ENCODE data around the gene LRMDA. TPM values are rescaled to one million over a fixed set of nuclear protein-coding genes. Genes with fewer than 3 reads are reported as not detected.
A peak's percentile ranks its signal among the peaks of the same experiment; 100 is the strongest.

LRMDA gene
- total RNA-seq, 2 donors from 2014 or later, result 9.6 to 12.6 TPM

DNA sequence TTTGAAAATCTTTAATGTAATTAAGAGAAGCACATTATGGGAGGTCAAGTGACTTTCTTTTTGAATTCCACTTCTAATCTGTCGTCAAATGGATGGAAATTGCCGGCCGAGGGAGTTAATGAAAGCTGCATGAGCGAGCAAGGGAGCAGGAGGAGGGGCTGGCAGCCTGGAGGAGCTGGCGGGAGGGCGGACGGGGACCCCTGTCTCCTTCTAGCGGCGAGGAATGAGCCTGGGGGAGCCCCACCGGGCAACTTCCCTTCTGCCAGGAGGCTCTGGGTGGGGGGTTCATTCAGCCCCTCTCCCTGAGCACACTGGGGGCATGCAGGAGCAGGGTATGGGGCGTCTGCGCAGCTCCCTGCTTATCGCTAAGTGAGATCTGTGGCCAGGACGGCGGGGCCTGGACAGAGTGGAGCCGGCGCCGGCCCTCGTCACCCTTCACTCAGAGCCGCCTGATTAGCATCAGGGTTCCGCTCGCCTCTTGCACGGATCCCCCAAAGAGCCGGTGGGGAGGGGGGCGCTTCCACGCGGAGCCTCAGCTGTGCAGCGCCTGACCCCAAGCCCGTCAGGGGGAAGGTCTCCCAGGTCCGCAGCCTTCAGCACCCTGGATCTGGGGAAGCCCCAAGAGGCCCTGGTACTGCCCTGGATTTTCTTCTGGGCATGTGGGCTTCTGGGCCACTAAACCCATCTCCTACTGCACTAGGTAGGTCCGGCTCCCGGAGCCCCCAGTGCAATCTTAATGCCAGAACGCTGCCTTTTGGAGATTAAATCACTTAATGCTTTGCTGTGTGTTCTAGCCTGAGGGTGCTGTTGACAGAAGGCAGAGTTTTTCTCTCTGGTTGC, 680.8 kb downstream of the LRMDA start:
- H3K27ac ChIP-seq, result no peak overlapping the region
- H3K9me3 ChIP-seq, result no peaks in the 10 kb centered on the region
- intact Hi-C loops (cut with DNase I), result no loop called here
- 55% methylated on average over 33 of the region's 33 CpGs for WGBS
- no peaks in the 10 kb centered on the region for H3K4me1 ChIP-seq (replicated peaks)
- TF ChIP-seq POLR2A (IDR thresholded peaks at IDR 0.05), result no peak
- no peak for DNase-seq (ENCODE audit: low spot score)
- no peak overlapping the region for H3K4me3 ChIP-seq
- no peaks in the 10 kb centered on the region for H3K27me3 ChIP-seq (replicated peaks; ENCODE audit: insufficient read depth)
- no peaks in the 10 kb centered on the region for H3K36me3 ChIP-seq

- Histone ChIP-seq H3K4me1 (replicated peaks) (no peaks in the 10 kb centered on the region), H3K4me3 (no peak overlapping the region), H3K36me3 (no peaks in the 10 kb centered on the region), H3K27me3 (replicated peaks; ENCODE audit: insufficient read depth) (no peaks in the 10 kb centered on the region), H3K27ac (no peak overlapping the region), H3K9me3 (no peaks in the 10 kb centered on the region)
- TF ChIP-seq POLR2AphosphoS5 (IDR thresholded peaks at IDR 0.05) (no peak), POLR2A (IDR thresholded peaks at IDR 0.05) (no peak)
- TF ChIP-seq, protein P1, sequence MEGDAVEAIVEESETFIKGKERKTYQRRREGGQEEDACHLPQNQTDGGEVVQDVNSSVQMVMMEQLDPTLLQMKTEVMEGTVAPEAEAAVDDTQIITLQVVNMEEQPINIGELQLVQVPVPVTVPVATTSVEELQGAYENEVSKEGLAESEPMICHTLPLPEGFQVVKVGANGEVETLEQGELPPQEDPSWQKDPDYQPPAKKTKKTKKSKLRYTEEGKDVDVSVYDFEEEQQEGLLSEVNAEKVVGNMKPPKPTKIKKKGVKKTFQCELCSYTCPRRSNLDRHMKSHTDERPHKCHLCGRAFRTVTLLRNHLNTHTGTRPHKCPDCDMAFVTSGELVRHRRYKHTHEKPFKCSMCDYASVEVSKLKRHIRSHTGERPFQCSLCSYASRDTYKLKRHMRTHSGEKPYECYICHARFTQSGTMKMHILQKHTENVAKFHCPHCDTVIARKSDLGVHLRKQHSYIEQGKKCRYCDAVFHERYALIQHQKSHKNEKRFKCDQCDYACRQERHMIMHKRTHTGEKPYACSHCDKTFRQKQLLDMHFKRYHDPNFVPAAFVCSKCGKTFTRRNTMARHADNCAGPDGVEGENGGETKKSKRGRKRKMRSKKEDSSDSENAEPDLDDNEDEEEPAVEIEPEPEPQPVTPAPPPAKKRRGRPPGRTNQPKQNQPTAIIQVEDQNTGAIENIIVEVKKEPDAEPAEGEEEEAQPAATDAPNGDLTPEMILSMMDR (IDR thresholded peaks at IDR 0.05), result no peak
- no peak for DNase-seq (ENCODE audit: low spot score)
- 62% methylated on average over 2 of the region's 2 CpGs for WGBS
- intact Hi-C loops (cut with DNase I), result no loop called here
Measured at GRCh38 chr10:76112826-76113150, 681.4 kb downstream of the LRMDA start.

- Histone ChIP-seq H3K9me3 (no peaks in the 10 kb centered on the region), H3K27ac (peak overlapping the region in 1 of 2 donors; percentile 50), H3K4me3 (no peak overlapping the region), H3K36me3 (no peaks in the 10 kb centered on the region), H3K4me1 (replicated peaks) (no peaks in the 10 kb centered on the region), H3K27me3 (replicated peaks; ENCODE audit: insufficient read depth) (no peaks in the 10 kb centered on the region)
- WGBS, result 54% methylated on average over 4 of the region's 4 CpGs
- no peak for DNase-seq (ENCODE audit: low spot score)
- TF ChIP-seq POLR2AphosphoS5 (IDR thresholded peaks at IDR 0.05), result peak; percentile 5
- TF ChIP-seq, protein P1 (IDR thresholded peaks at IDR 0.05), result no peak
- no peak for TF ChIP-seq POLR2A (IDR thresholded peaks at IDR 0.05)
- intact Hi-C loops (cut with DNase I), result no loop called here
Measured at GRCh38 chr10:76113952-76114351, 682.5 kb downstream of the LRMDA start.

GRCh38 chr10:76114581-76115001, 683.2 kb downstream of the LRMDA start:
- H3K27me3 ChIP-seq (replicated peaks; ENCODE audit: insufficient read depth), result no peaks in the 10 kb centered on the region
- WGBS, result 42% methylated on average over 9 of the region's 9 CpGs
- intact Hi-C loops (cut with DNase I), result no loop called here
- no peaks in the 10 kb centered on the region for H3K36me3 ChIP-seq
- TF ChIP-seq, protein P1 (IDR thresholded peaks at IDR 0.05), result no peak
- TF ChIP-seq POLR2AphosphoS5 (IDR thresholded peaks at IDR 0.05), result peak; percentile 59
- TF ChIP-seq POLR2A (IDR thresholded peaks at IDR 0.05), result no peak
- no peak overlapping the region for H3K4me3 ChIP-seq
- no peaks in the 10 kb centered on the region for H3K4me1 ChIP-seq (replicated peaks)
- DNase-seq (ENCODE audit: low spot score), result peak; percentile 28
- no peaks in the 10 kb centered on the region for H3K9me3 ChIP-seq
- H3K27ac ChIP-seq, result peak overlapping the region; percentile 28 to 50

DNA sequence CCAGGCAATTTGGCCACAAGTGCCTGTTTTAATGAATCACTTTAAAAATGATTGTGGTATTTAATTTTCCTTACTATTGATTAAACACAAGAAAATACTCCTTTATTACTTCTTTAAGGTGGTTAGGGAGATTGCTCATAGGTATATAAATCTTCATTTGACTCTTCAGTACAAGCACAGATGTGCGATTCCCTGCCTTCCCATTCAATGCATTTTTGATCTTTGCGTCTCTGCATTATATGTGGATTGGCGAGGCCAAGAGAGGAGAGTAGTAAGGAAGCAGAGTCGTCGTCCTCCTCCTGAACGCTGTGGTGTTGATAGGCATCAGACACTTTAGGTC, 683.7 kb downstream of the LRMDA start:
- H3K4me3 ChIP-seq, result no peak overlapping the region
- no peaks in the 10 kb centered on the region for H3K36me3 ChIP-seq
- 42% methylated on average over 6 of the region's 6 CpGs for WGBS
- intact Hi-C loops (cut with DNase I), result no loop called here
- TF ChIP-seq, protein P1 (IDR thresholded peaks at IDR 0.05), result no peak
- no peak for TF ChIP-seq POLR2A (IDR thresholded peaks at IDR 0.05)
- TF ChIP-seq POLR2AphosphoS5 (IDR thresholded peaks at IDR 0.05), result no peak
- peak; percentile 34 for DNase-seq (ENCODE audit: low spot score)
- no peaks in the 10 kb centered on the region for H3K4me1 ChIP-seq (replicated peaks)
- H3K27me3 ChIP-seq (replicated peaks; ENCODE audit: insufficient read depth), result no peaks in the 10 kb centered on the region
- peak overlapping the region; percentile 8 to 50 for H3K27ac ChIP-seq
- no peaks in the 10 kb centered on the region for H3K9me3 ChIP-seq
